Neuron (in vitro differentiated cells): ENCODE data around the gene C1QTNF3.
"Not testable (repeated sequence)": the region's sequence is repeated elsewhere in the genome, so short reads cannot be mapped to it uniquely, and the experiment has no call there.

Experiments
- H2AFZ ChIP-seq: one replicate; pipeline ENCODE4 v1.6.1; 2013; ENCODE audit warnings: low read depth, mild to moderate bottlenecking, inconsistent platforms, low read length, moderate library complexity
- H3K27me3 ChIP-seq: one replicate; pipeline ENCODE4 v1.6.1; 2013; ENCODE audit warnings: low read length; ENCODE audit not compliant: insufficient read depth
- H3K36me3 ChIP-seq: one replicate; pipeline ENCODE4 v1.6.1; 2013; ENCODE audit warnings: low read length; ENCODE audit not compliant: insufficient read depth
- H3K4me1 ChIP-seq: one replicate; pipeline ENCODE4 v1.6.1; 2013; ENCODE audit warnings: low read length; ENCODE audit not compliant: insufficient read depth
- H3K4me3 ChIP-seq: 2 replicates; pipeline ENCODE4 v1.5.1; 2013; ENCODE audit warnings: mild to moderate bottlenecking, low read length, moderate library complexity
- H3K9me3 ChIP-seq: one replicate; pipeline ENCODE4 v1.6.1; 2013; ENCODE audit warnings: low read length

The C1QTNF3 gene

DNA sequence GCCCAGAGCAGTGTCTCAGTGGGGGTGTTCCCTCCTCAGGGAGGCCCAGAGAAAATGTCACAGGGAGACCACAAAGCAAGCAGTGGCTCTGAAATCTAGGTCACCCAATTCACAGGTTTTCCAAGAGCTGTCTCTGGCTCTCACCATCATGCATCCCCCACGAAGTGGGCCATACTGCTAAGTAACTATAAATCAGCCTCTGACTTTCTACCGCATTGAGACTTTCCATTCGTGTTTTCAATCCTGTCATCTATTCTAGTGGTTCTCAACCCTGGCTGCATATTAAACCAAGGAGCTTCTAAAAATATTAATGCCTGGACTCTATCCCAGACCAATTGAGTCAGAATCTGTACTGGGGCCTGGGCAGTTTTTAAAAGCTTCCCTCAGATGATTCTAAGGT lies 2.0 kb upstream of the C1QTNF3 start:
- Histone ChIP-seq H3K36me3 (peaks cover 2% of the 10 kb centered on the region), H3K4me1 (no peaks in the 10 kb centered on the region), H3K9me3 (no peaks in the 10 kb centered on the region), H3K4me3 (no peak overlapping the region), H2AFZ (no peak overlapping the region), H3K27me3 (no peaks in the 10 kb centered on the region)

DNA sequence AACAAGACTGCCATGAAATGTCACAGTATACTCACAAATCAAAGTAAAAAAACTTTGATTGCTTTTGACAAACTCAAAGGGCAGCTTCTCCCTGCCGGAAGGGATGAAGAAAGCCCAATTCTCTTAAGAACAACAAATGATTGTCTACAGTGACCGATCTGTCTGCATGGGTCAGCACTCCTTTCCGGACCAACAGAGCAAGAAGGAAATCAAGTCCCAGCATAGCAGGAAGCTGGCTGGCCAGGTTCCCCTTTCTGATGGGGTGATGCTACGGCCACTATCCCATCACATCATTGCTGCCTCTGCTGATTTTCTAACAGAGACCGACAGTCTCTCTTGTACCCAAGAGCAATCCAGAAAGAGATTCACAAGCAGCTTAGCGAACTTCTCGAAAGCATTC lies 692 bp downstream of the C1QTNF3 start:
- Histone ChIP-seq H3K9me3 (no peaks in the 10 kb centered on the region), H2AFZ (no peak overlapping the region), H3K27me3 (no peaks in the 10 kb centered on the region), H3K36me3 (no peaks in the 10 kb centered on the region), H3K4me3 (no peak overlapping the region), H3K4me1 (peaks cover 9% of the 10 kb centered on the region)

DNA sequence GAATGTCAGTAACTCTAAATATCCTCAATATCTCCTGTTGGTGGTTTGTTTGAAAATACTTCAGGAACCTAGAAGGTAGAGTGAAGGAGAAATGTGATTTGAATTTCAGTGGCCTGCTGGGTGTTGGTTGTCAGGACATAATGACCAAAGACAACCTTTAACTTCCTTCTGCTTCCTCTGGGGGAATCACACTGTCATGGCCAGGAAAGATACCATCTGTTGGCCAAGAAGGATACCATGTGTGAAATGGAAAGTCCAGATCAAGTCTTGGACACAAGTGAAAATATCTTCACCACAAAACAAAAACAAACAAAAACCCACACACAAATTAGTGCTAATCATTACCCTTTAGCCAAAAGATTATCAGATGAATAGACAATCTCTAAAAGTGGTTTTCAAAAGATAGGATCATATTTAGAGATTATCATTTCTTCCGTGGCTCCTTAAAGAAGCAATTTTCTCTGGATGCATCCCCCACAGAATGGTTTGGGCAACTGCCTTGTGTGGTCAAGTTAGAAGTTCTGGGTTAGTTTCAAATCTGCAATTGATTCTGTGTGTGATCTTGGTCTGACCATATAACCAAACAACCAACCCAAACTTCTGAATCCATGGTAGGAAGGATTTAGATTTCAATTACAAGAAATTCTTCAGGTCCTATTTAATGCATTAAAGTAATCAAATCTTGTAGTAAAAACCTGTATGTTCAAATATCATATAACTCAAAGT lies 1.6 kb downstream of the C1QTNF3 start:
- Histone ChIP-seq H3K36me3 (no peaks in the 10 kb centered on the region), H2AFZ (no peak overlapping the region), H3K4me3 (no peak overlapping the region), H3K4me1 (peaks cover 13% of the 10 kb centered on the region), H3K9me3 (no peaks in the 10 kb centered on the region), H3K27me3 (no peaks in the 10 kb centered on the region)

DNA sequence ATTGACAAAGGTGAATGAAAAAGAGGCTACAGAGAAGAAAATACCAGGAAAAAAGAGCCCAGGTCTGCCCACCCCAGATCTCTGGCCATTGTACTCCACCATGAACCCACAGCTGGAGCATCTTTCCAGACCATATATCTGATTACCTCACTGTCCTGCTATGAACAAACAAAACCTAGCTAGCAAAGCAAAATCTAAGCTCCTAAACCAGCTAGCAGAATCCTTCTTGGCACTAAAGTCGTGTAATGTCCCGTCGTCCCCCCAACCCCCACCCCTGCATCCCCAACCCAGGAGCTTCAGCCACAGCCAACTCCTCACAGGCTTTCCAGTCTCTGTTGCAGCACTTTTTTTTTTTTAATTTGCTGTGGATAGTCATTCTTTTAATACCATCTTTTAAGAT lies 2.5 kb downstream of the C1QTNF3 start:
- Histone ChIP-seq H3K9me3 (no peaks in the 10 kb centered on the region), H2AFZ (no peak overlapping the region), H3K4me1 (peaks cover 16% of the 10 kb centered on the region), H3K4me3 (no peak overlapping the region), H3K27me3 (no peaks in the 10 kb centered on the region), H3K36me3 (peaks cover 2% of the 10 kb centered on the region)

DNA sequence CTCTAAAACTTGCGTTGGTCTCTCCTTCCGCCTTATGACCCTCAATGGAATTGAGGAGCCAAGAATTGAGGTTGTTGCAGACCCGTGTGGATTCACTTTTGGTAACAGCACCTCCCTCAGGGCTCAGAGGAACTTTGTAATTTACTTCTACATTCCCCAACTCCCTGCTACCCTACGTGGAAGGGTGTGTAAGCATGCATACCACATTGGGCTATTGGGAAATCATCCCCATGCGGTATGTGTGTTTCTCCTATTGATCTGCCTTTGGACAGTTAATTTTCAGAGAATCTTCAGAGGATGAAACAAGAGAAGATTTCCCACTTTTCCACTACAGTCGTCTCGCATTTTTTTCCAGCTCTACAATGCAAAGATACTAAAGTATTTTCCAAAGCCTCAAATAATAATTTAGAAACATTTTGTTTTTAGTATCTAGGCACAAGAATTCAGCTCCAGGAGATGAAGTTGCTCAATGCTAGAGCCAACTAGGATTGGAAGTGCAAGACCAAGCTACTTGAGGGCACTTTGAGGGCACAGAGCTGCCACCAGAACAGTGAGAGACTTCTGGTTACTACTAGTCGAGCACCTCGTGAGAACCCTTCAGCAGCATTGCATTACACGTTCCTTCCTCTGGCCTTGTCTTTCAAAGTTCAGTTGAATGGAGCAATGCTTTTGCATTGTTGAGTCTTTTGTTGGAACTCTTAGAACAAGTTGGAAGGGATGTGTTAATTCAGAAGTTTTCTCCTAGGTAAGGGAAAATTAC lies 3.4 kb downstream of the C1QTNF3 start:
- H3K4me3 ChIP-seq, result no peak overlapping the region

DNA sequence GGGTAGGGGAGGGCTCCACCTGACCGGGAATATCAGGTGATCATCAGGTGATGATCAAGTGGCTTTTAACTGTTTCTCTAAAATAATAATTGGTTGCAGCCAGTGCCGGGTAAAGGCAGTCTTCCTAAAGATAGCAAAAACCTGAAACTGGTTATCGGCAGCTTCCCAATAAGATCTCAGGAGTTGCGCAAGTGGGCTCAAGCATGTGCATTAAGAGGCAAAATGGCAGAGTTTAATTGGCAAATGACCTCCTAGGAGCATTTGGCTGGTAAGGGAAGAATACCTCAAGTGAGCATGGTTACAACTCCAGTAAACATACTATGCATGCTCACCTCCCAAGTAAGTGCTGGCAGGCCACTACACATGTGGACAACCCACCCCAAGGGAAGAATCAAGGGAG lies 4.2 kb downstream of the C1QTNF3 start:
- Histone ChIP-seq H3K4me1 (peaks cover 16% of the 10 kb centered on the region), H3K4me3 (no peak overlapping the region), H2AFZ (no peak overlapping the region), H3K27me3 (no peaks in the 10 kb centered on the region), H3K36me3 (peaks cover 14% of the 10 kb centered on the region), H3K9me3 (no peaks in the 10 kb centered on the region)

More for the DNA sequence above, 3.4 kb downstream of the C1QTNF3 start:
- peaks cover 11% of the 10 kb centered on the region for H3K36me3 ChIP-seq
- no peaks in the 10 kb centered on the region for H3K27me3 ChIP-seq
- no peaks in the 10 kb centered on the region for H3K9me3 ChIP-seq
- H2AFZ ChIP-seq, result no peak overlapping the region
- peaks cover 16% of the 10 kb centered on the region for H3K4me1 ChIP-seq

DNA sequence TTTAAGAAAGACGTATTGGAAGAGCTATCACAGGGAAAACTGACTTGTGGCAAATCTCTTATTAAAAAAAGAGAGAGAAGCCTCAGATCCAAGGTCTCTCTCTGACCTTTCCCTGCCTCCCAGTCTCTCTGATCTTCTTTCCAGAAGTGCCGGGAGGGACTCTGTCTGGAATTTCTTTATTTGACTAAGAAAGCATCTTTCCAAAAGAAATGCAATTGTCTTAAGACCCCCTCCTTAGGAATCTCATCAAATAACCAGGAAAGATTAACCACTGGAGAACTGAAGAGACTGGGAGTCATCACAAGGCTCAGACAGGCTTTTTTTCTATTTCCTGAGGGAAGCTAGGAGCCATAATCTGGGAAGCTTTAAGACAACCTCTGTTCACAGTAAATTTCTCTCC lies 4.6 kb downstream of the C1QTNF3 start:
- H3K36me3 ChIP-seq, result peaks cover 14% of the 10 kb centered on the region
- H3K4me3 ChIP-seq, result no peak overlapping the region
- H3K4me1 ChIP-seq, result peaks cover 16% of the 10 kb centered on the region
- H3K9me3 ChIP-seq, result no peaks in the 10 kb centered on the region
- no peak overlapping the region for H2AFZ ChIP-seq
- H3K27me3 ChIP-seq, result no peaks in the 10 kb centered on the region

DNA sequence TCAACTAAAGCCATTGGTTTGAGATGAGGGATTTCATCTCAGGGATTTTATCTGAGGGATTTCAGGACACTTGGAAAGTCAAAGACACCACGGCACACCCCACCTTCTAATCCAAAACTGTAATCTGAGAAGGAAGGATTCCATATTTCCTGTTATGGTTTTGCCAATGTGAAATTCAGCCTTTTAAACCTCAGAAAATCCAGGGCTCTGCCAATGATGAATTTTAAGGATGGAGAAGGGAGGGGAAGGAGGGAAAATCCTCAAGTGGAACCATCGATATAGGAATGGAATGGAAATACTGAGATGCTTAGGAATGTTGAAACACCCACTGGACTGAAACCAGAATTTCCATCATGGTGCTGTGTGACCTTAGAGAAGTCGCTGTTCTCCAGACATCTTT lies 5.3 kb downstream of the C1QTNF3 start:
- peaks cover 16% of the 10 kb centered on the region for H3K4me1 ChIP-seq
- H3K9me3 ChIP-seq, result no peaks in the 10 kb centered on the region
- H3K27me3 ChIP-seq, result no peaks in the 10 kb centered on the region
- no peak overlapping the region for H2AFZ ChIP-seq
- H3K36me3 ChIP-seq, result peaks cover 14% of the 10 kb centered on the region
- no peak overlapping the region for H3K4me3 ChIP-seq

DNA sequence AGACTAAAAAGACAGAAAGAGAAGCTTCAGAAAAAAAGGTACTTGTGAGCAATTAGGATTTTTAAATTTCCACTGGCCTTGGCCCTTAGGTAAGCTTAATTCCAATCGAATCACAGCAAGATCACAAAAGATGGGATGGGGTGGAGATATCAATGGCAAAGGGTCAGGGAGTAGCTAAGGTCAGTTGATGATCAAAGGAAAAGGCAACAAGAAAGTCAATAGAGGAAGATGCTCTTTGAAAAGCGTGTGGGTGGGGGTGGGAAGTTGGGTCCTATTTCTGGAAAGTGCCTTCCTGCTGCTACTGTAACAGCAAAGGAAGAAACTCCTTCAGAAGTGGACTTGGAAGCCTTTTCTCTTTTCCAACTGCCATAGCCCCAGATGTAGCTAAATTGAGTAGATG lies 7.3 kb downstream of the C1QTNF3 start:
- no peaks in the 10 kb centered on the region for H3K27me3 ChIP-seq
- no peaks in the 10 kb centered on the region for H3K9me3 ChIP-seq
- H3K36me3 ChIP-seq, result peaks cover 14% of the 10 kb centered on the region
- H3K4me3 ChIP-seq, result no peak overlapping the region
- H3K4me1 ChIP-seq, result peaks cover 16% of the 10 kb centered on the region
- H2AFZ ChIP-seq, result no peak overlapping the region

DNA sequence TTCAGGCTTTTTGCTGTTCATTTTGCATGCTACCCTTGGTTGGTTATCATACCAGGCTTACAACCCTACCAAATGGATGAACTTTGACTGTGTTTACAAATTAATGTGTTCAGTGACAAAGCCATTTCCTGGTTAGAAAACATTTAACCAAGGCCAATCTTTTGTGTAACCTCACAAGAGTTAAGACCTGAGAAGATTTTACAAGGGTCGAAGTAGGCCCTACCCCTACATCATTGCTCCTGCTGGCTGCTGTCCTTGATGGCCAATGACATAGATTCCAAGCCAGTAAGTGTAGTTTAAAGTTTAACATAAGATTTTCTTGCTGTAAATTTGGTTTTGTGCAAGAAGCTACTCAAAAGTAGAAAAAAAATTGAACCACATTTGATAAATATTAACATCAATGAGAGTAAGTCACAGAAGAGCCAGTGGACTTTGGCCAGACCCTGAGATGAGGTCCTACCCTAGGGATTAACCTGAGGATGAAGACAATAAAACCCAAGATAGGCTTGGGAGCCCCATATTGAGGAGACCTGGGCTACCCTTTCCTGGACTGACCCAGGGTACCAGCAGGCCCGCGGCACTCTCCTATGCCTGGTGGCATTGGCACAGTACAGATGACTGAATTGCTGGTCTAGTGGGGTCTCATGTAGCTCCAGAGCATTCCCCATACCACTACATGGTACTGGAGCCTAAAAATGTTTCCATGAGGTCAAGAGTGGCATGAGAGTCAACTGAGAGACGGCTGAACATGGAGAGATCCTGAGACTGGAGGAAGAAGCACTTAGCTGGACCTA lies 8.3 kb downstream of the C1QTNF3 start:
- H3K9me3 ChIP-seq, result no peaks in the 10 kb centered on the region
- no peaks in the 10 kb centered on the region for H3K27me3 ChIP-seq
- H3K4me1 ChIP-seq, result peaks cover 16% of the 10 kb centered on the region
- no peak overlapping the region for H2AFZ ChIP-seq
- no peak overlapping the region for H3K4me3 ChIP-seq
- H3K36me3 ChIP-seq, result peaks cover 14% of the 10 kb centered on the region

DNA sequence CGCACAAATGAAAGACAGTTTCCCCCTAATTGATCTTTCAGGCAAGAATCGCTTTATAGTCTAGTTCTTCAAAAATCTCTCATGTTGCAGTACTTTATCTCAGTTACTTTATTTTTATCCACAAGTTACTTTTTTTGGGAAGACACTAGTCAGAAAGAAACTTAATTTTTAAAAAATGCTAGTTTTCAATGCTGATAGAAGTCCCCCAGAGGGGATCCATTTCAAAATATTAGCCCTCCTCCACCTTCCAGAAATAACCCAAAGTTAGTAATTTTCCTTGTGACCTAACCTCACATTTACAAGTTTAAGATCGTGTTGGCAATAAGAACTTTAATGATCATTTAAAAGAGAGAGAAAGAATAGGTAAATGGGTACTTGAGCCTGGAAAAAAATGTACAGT lies 11.0 kb downstream of the C1QTNF3 start:
- H3K4me3 ChIP-seq, result no peak overlapping the region
- peaks cover 19% of the 10 kb centered on the region for H3K36me3 ChIP-seq
- no peak overlapping the region for H2AFZ ChIP-seq
- H3K9me3 ChIP-seq, result no peaks in the 10 kb centered on the region
- H3K27me3 ChIP-seq, result no peaks in the 10 kb centered on the region
- H3K4me1 ChIP-seq, result peaks cover 3% of the 10 kb centered on the region

DNA sequence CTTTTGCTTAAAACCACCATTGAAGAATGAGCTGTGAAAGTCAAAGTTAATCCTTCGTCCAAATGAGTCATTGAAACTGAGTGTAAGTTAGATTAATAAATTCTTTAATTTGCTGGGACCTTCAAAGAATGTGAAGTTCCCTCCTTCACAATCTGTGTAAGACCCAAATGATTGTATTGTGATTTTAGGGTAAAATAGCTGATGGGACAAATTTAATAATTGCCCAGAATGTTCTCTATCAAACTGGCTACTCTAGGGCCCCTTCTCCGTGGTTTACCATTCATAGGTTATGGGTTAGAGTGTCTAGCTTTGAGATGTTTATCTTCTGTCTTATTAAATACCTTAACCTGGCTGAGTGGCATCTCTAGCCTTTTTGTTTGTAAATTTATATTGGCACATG lies 11.9 kb downstream of the C1QTNF3 start:
- Histone ChIP-seq H3K36me3 (peaks cover 19% of the 10 kb centered on the region), H3K4me3 (no peak overlapping the region), H3K27me3 (no peaks in the 10 kb centered on the region), H2AFZ (no peak overlapping the region), H3K9me3 (no peaks in the 10 kb centered on the region), H3K4me1 (peaks cover 3% of the 10 kb centered on the region)

DNA sequence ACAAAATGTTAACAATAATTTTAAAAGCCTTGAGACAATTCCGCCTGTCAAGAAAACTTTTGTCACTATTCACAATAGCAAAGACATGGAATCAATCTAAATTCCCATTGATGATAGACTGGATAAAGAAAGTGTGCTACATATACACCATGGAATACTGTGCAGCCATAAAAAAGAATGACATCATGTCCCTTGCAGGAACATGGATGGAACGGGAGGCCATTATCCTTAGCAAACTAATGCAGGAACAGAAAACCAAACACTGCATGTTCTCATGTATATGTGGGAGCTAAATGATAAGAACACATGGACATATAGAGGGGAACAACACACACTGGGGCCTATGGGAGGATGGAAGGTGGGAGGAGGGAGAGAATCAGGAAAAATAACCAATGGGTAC lies 12.4 kb downstream of the C1QTNF3 start:
- not testable (repeated sequence) for H3K4me3 ChIP-seq, H3K4me1 ChIP-seq
- peaks cover 18% of the 10 kb centered on the region for H3K36me3 ChIP-seq

More for the DNA sequence above, 12.4 kb downstream of the C1QTNF3 start:
- not testable (repeated sequence) for H3K27me3 ChIP-seq, H3K9me3 ChIP-seq, H2AFZ ChIP-seq
